BLaER1 treated with 17β-estradiol and CSF1 and Interleukin-3, amounts not matched to agents 10 nM and 100 nM (cell line): ENCODE measurements around the gene APBB1IP.

Experiments
- H3K27ac ChIP-seq, 11 experiments: shearing (Covaris generic); formaldehyde crosslinking; 2 replicates each; pipeline ENCODE4 v1.8.1; 2022
- H3K27me3 ChIP-seq, 11 experiments: shearing (Covaris generic); formaldehyde crosslinking; 2 replicates each; pipeline ENCODE4 v1.8.1; 2022
- H3K36me3 ChIP-seq, 11 experiments: shearing (Covaris generic); formaldehyde crosslinking; 2 replicates each; pipeline ENCODE4 v1.8.1; 2022
- H3K4me1 ChIP-seq, 10 experiments: shearing (Covaris generic); formaldehyde crosslinking; 2 replicates each; pipeline ENCODE4 v1.8.1; 2022
- H3K4me2 ChIP-seq, 11 experiments: shearing (Covaris generic); formaldehyde crosslinking; 2 replicates each; pipeline ENCODE4 v1.8.1; 2022
- H3K4me3 ChIP-seq, 10 experiments: shearing (Covaris generic); formaldehyde crosslinking; 2 replicates each; pipeline ENCODE4 v1.8.1; 2022
- H3K9ac ChIP-seq, 11 experiments: shearing (Covaris generic); formaldehyde crosslinking; 2 replicates each; pipeline ENCODE4 v1.8.1; 2022
- H3K9me3 ChIP-seq, 11 experiments: shearing (Covaris generic); formaldehyde crosslinking; replicated peaks in 1 of 11; 2 replicates each; pipeline ENCODE4 v1.8.1; 2022
- H4K20me1 ChIP-seq, 11 experiments: shearing (Covaris generic); formaldehyde crosslinking; 2 replicates each; pipeline ENCODE4 v1.8.1; 2022
- Cebpa-rat ChIP-seq, 11 experiments: shearing (Covaris generic); IDR thresholded peaks; 2 replicates each; pipeline ENCODE4 v1.8.1; 2022

APBB1IP gene

DNA sequence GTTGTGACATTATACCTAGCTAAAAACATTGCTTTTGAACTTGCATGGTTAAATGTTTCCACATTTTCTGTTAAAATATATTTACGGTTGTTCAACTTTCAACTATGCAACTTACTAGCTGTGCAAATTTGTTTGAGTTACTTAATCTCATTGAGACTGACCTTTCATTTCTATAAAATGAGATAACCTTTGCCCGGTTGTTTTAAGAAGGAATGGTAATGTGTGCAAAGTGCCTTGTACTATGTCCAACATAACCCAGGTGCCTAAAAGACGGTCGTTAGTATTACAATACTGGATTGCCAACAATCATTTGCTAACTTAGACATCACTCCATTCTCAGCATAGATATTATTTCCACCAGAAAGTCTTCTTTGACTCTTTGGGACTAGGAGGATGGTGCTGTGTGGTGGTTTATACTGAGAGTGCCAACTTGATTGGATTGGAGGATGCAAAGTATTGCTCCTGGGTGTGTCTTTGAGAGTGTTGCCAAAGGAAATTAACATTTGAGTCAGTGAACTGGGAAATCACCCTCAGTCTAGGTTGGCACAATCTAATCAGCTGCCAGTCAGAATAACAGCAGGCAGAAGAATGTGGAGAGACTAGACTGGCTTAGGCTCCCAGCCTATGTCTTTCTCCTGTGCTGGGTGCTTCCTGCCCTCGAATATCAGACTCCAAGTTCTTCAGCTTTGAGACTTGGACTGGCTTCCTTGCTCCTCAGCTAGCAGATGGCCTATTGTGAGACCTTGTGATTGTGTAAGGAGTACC lies 174.2 kb downstream of the APBB1IP start:
- H3K36me3 ChIP-seq: no peaks in the 10 kb centered on the region
- H3K4me2 ChIP-seq: no peak overlapping the region
- no peak overlapping the region for H3K4me3 ChIP-seq
- no peak overlapping the region for H3K9ac ChIP-seq
- H4K20me1 ChIP-seq: no peaks in the 10 kb centered on the region
- H3K27ac ChIP-seq: no peak overlapping the region
- no peak for TF ChIP-seq Cebpa-rat (IDR thresholded peaks at IDR 0.05)
- H3K9me3 ChIP-seq: peaks cover 0 to 6% (median 0%) of the 10 kb centered on the region in 11 experiments; a peak in 2 of 22 replicates
- H3K4me1 ChIP-seq: no peaks in the 10 kb centered on the region
- no peaks in the 10 kb centered on the region for H3K27me3 ChIP-seq
